ENCODE measurements around the gene PNMA6F.

Gene PNMA6F

DNA sequence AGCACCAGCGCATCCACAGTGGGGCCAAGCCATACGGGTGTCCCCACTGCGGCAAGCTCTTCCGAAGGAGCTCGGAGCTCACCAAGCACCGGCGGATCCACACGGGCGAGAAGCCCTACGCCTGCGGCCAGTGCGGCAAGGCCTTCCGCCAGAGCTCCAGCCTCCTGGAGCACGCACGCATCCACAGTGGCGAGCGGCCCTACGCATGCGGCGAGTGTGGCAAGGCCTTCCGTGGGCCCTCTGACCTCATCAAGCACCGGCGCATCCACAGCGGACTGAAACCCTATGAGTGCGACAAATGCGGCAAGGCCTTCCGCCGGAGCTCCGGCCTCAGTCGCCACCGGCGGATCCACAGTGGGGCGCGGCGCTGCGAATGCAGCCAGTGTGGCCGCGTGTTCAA lies 26.0 kb upstream of the PNMA6F start:
- Histone ChIP-seq H3K27ac (no peak overlapping the region), H3K4me3 (no peak overlapping the region)
- TF ChIP-seq, protein P1, sequence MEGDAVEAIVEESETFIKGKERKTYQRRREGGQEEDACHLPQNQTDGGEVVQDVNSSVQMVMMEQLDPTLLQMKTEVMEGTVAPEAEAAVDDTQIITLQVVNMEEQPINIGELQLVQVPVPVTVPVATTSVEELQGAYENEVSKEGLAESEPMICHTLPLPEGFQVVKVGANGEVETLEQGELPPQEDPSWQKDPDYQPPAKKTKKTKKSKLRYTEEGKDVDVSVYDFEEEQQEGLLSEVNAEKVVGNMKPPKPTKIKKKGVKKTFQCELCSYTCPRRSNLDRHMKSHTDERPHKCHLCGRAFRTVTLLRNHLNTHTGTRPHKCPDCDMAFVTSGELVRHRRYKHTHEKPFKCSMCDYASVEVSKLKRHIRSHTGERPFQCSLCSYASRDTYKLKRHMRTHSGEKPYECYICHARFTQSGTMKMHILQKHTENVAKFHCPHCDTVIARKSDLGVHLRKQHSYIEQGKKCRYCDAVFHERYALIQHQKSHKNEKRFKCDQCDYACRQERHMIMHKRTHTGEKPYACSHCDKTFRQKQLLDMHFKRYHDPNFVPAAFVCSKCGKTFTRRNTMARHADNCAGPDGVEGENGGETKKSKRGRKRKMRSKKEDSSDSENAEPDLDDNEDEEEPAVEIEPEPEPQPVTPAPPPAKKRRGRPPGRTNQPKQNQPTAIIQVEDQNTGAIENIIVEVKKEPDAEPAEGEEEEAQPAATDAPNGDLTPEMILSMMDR (IDR thresholded peaks at IDR 0.05) = no peak
- DNase-seq (ENCODE audit: low spot score) = peak; percentile 49

DNA sequence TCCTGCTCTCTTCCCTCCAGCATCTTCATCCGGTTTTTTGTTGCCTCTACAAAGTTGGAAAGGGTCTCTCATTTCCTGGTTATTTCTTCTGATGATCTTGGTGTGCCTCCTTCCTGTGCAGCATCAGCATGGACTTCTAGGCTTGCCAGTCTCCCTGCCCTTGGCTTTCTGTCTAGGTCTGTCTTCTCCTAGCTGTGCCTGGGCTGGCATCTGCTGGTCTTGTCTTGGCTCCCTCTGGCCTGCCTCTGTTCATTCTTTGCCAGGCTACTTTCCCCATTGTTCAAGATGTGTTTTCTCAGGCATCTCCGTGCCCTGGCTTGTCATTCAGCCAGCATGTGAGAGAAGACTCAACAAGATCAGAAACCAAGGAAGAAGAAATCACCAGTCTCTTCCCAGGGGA lies 22.1 kb upstream of the PNMA6F start:
- no peak overlapping the region for H3K4me3 ChIP-seq
- TF ChIP-seq, protein P1 (IDR thresholded peaks at IDR 0.05) = no peak
- DNase-seq (ENCODE audit: low spot score) = peak; percentile 58
- H3K27ac ChIP-seq = no peak overlapping the region

DNA sequence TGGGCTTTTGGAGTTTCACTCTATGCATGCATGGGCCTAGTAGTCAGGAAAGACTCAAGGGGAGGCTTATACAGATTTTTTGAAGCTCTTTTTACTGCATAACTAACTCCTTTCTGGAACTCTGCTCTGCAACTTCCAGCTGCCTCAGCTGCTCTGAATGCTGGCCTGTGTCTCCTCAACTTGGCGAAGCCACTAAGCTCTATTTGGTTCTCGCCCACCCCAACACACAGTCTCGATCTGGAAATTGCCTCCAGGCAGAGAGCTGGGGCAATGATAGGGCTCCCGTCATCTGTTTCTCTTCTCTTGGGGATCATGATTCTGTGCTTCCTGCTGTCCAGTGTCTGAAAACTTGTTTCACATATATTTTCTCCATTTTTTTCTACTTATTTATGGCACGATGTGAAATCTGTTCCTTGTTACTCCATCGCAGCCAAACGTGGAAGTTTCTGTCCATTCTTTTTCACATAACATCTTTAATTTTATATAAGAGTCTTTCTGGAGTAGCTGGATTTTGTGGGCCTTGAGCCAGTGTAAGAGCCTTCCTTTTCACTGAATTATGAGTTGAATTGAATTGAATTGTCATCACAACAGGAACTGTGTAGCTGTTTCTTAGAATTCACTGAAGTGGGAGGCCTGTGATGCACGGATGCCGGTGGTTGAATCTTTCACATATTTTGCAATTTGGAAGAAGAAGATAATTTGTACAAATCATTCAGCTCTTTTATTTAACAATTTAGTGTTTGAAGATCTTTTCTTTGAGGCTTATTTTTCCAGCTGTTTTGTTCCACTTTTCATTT lies 21.4 kb upstream of the PNMA6F start:
- no peak overlapping the region for H3K4me3 ChIP-seq
- no peak for DNase-seq (ENCODE audit: low spot score)
- H3K27ac ChIP-seq = no peak overlapping the region
- TF ChIP-seq, protein P1 (IDR thresholded peaks at IDR 0.05) = no peak

DNA sequence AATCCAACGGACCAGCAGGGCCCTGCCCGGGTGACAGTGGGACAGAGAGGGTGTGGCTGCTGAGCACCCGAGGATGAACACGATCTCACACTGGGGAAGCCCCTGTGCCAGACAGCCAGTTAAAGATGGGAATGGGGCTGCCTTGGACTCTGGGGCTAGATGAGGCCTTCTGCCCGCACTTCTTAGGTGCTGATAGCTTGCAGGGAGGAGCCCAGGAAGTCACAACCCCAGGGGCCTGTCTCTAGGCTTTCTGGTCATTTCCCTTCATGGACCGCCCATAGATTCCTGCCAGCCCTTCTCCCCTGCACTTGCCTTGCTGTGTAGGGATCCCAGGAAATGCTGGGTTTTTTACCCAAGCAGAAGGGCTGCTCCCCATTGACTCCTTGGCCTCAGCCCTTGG lies 18.5 kb upstream of the PNMA6F start:
- TF ChIP-seq, protein P1 (IDR thresholded peaks at IDR 0.05) = no peak
- DNase-seq (ENCODE audit: low spot score) = peak; percentile 35
- no peak overlapping the region for H3K4me3 ChIP-seq
- no peak overlapping the region for H3K27ac ChIP-seq

DNA sequence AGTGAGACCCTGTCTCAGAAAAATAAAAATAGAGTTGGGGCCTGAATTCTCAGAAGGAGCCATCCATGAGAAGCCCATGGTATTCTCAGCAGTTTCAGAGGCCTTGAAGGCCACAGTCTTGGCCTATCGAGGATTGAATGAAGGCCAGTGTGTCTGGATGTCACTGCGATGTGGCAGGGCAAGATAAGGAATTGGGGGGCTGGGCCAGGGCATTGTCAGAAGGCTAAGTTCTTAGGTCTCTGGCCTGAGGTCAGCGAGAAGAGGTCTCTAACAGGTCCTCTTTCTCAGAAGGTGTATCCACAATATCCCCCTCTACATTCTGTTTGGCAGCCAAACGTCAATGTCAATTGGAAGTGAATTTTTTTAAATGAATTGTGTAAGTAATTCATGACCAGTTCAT lies 18.1 kb upstream of the PNMA6F start:
- H3K27ac ChIP-seq = no peak overlapping the region
- TF ChIP-seq, protein P1 (IDR thresholded peaks at IDR 0.05) = no peak
- DNase-seq (ENCODE audit: low spot score) = no peak
- H3K4me3 ChIP-seq = no peak overlapping the region

DNA sequence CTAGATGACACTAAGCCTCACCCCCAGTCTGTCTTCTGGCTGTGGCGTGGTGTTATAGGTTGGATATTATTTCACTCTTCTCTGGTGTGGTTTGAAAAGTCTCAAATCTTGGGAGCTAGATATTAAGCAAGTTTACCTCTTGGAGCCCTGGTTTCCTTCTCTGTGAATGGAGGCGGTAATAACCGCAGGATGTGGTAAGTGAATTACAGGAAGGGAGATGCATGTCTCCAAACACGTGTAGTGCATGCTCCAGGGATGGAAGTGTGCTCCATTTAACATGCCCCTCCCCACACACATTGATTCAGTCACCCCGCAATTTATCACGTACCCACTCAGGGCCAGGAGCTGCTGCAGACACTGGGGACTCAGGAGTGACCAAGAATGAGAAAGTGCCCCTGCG lies 17.3 kb upstream of the PNMA6F start:
- Histone ChIP-seq H3K27ac (no peak overlapping the region), H3K4me3 (no peak overlapping the region)
- TF ChIP-seq, protein P1 (IDR thresholded peaks at IDR 0.05) = no peak
- DNase-seq (ENCODE audit: low spot score) = peak; percentile 29

DNA sequence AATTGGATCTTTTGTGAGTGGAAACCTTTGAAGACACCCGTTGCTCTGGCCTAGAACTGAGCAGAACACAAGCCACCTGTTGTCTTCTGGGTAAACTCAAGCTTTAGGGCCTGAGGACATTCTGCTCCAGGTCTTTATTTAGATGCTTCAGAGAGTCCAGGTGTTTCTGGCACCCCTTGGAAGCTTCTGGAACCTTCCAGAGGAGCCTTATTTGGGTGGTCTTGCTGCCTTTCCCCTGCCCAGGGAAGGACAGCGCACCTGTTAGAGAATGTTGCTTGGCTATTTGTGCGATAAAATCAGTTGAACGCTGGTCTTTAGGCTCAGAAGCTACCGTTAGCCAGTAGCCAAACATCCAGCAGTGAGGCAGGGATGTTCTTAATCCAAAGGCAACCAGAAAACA lies 15.4 kb upstream of the PNMA6F start:
- no peak overlapping the region for H3K4me3 ChIP-seq
- TF ChIP-seq, protein P1 (IDR thresholded peaks at IDR 0.05) = no peak
- DNase-seq (ENCODE audit: low spot score) = peak; percentile 28
- H3K27ac ChIP-seq = no peak overlapping the region

Measured in coronary artery (tissue), 2 donors.